Mononuclear cell (primary cell): ENCODE data around the gene PNPLA2. TPM values are rescaled to one million over a fixed set of nuclear protein-coding genes. Genes with fewer than 3 reads are reported as not detected.

Source experiments
- H3K27me3 ChIP-seq: 2 replicates; pipeline ENCODE4 v1.6.0; 2011; ENCODE audit warnings: low read length, control low read depth; ENCODE audit not compliant: insufficient read depth
- H3K4me1 ChIP-seq: 2 replicates; pipeline ENCODE4 v1.5.1; 2011; ENCODE audit warnings: mild to moderate bottlenecking, low read length, control low read depth; ENCODE audit not compliant: insufficient read depth
- H3K4me3 ChIP-seq: 2 replicates; pipeline ENCODE4 v1.5.1; 2011; ENCODE audit warnings: mild to moderate bottlenecking, low read length, moderate library complexity
- H3K9me3 ChIP-seq: 2 replicates; pipeline ENCODE4 v1.5.1; 2011; ENCODE audit warnings: low read depth, mild to moderate bottlenecking, control low read depth, low read length
- total RNA-seq: library from RNA; depleted of rRNA; stranded (reverse); fragments of >200 nt; gene quantifications from one replicate; pipeline ENCODE4 v1.2.3, GENCODE V29; 2012

Gene PNPLA2
- total RNA-seq, 1 donor: 81.0 TPM

DNA sequence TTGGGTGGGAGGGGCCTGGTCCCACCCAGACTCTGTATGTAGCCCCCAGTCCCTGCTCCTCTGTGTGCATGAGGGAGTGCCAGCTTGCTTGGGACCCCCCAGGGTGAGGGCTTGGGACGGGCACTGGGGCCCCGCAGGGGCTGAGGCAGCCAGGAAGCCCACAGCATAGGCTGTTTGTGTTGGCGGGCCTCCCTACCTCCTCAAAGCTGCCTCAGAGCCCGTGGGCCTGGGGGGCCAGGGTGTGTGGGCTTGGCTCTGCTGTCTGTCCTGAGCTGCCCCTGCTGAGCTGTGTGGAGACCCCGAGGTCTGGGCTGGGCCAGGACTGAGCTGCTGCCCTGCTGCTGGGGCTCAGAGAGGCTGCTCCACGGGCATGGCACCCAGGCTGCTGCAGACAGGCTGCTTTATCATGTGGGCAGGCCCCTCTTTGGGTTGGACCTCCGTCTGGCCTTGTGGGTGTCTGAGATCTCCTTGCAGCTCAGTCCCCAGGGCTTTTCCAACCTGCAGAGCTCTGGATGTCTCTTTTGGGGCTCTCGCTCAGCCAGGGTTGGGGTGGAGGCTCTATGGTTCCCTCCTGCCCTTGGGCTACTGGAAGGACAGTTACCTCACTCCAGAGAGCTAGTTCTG is 27.3 kb downstream of the PNPLA2 start:
- H3K27me3 ChIP-seq: peaks cover 10% of the 10 kb centered on the region
- H3K9me3 ChIP-seq: no peaks in the 10 kb centered on the region
- H3K4me3 ChIP-seq: no peak overlapping the region
- peaks cover 43% of the 10 kb centered on the region for H3K4me1 ChIP-seq

DNA sequence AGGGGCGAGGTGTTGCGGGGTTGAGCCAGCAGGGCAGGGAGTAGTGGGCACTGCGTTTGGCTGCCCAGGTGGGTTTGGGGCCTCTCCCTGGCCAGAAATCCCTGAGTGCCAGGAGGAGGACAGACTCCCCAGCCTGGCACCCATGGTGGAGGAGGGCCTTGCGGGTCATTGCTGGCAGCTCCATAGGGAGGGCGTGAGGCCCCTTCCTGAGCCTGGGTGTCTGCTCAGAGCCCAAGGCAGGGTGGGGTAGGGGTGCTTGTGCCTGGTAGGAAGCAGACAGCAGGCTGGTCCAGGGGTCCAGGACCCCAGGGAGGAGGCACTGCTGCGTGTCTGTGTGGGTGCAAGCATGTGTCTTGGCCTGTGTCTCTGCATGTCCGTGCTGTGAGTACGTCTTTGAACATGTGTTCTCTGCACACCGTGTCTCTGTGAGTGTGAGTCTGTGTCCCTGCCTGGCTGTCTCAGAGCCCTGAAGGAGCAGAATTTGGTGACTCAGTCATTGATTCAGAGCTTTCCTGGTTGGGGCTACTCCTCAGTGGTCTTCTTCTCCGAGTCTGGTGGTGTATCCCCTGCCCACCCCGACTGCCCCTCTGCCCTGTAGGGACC is 27.9 kb downstream of the PNPLA2 start:
- Histone ChIP-seq H3K9me3 (no peaks in the 10 kb centered on the region), H3K4me1 (peaks cover 37% of the 10 kb centered on the region), H3K27me3 (peaks cover 10% of the 10 kb centered on the region), H3K4me3 (no peak overlapping the region)

- Histone ChIP-seq H3K4me1 (peaks cover 32% of the 10 kb centered on the region), H3K9me3 (no peaks in the 10 kb centered on the region), H3K27me3 (peaks cover 10% of the 10 kb centered on the region), H3K4me3 (no peak overlapping the region)
Observed at GRCh38 chr11:847876-848275, 29.2 kb downstream of the PNPLA2 start.

DNA sequence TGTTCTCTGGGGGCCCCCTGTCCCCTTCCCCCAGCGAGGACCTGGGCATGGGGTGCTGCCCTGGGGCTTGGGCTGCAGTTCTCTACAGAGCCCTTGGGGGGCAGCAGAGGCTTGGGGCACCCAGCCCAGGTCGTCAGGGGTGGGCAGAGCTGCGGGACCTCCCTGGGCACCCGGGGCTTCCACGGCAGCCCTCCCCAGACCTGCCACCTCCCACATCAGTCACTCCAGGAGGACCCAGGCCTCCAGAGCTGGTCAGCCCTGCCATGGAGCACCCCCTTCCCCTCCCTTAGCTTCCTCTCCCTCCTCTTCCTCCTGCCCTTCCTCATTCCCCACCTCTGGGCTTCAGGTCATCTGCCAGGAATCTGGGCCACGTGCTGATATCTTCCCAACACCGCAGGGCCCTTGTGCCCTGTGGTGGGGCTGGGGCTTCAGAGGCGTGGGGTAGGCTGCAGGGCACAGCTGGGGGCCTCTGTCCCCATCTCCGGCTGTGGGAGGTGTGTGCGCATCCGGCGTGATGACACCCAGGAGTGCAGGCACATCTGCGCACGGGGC is 29.7 kb downstream of the PNPLA2 start:
- H3K27me3 ChIP-seq: peaks cover 10% of the 10 kb centered on the region
- peaks cover 28% of the 10 kb centered on the region for H3K4me1 ChIP-seq
- H3K9me3 ChIP-seq: no peaks in the 10 kb centered on the region
- no peak overlapping the region for H3K4me3 ChIP-seq

DNA sequence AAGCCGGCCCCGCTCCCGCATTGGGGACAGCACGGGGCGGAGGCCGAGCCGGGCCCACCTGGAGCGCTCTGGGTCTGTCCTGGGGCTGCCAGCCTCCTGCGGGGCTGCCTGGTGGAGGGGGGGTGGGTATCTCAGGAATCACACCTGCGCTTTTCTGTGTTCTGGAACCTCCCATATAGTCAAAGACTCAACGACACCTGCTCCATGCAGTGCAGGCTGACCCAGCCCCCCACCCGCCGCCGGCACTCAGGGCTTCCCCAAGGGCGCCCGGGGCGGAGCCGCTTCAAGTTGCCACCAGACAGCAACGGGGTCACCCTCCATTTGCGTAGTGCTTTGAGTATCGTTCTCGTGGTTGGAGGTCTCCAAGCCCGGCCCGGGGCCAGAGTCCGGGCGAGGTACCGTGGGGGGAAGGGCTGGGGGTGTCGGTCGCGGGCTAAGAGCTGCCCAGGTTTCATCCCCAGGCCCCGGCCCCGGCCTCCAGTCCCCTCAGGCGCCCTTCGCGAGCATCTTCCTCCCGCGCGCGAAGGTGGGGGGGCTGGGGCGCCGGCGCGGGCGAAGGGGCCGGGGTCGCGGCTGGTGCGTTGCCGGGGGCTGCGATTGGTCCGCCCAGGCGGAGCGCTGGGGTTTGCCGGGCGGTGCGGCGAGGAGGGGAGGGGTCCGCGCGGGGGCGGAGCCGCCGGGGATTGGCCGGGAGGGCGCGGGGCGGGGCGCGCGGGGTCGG is 30.6 kb downstream of the PNPLA2 start:
- Histone ChIP-seq H3K9me3 (no peaks in the 10 kb centered on the region), H3K4me3 (no peak overlapping the region), H3K4me1 (peaks cover 20% of the 10 kb centered on the region), H3K27me3 (peaks cover 10% of the 10 kb centered on the region)

DNA sequence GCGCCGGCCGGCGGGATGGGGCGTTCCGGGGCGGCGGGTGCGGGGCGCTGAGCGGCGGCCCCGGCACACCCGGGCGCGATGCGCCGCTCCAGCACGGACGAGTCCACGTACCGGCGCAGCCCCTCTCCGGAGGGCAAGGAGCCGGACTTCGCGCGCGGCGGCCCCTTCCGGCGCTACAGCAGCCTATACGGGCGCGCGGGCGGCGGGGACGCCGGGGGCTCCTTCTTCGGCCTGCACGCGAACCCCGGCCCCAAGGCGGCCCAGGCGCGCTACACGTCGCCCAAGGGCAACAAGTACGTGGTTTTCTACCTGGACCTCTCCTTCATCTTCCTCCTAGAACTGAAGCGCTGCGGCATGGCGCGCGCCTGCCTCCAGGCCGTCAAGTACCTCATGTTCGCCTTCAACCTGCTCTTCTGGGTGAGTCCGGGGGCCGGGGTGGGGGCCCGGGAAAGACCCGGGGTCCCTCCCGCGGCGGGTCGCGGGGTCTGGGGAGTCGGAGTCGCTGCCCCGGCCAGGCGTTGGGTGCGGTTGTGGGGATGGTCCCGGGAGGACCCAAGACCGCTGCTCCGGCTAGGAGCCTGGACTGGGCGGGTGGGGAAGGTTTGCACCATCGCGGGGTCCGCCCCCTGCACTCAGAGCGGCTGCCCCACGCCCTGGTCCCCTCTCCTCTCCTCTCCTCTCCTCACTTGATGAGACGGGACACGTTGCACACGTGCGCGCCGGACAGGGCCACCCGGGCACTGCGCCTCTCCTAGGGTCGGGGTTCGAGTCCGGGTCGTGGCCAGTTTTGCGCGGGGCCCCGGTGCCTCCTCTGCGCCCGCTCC is 31.4 kb downstream of the PNPLA2 start:
- no peak overlapping the region for H3K4me3 ChIP-seq

GRCh38 chr11:850775-851763 is 32.4 kb downstream of the PNPLA2 start:
- Histone ChIP-seq H3K9me3 (no peaks in the 10 kb centered on the region), H3K4me1 (peaks cover 11% of the 10 kb centered on the region), H3K4me3 (no peak overlapping the region), H3K27me3 (peaks cover 10% of the 10 kb centered on the region)

More for the DNA sequence above, 31.4 kb downstream of the PNPLA2 start:
- Histone ChIP-seq H3K27me3 (peaks cover 10% of the 10 kb centered on the region), H3K9me3 (no peaks in the 10 kb centered on the region), H3K4me1 (peaks cover 12% of the 10 kb centered on the region)

- Histone ChIP-seq H3K27me3 (peaks cover 10% of the 10 kb centered on the region), H3K4me3 (no peak overlapping the region), H3K4me1 (peaks cover 11% of the 10 kb centered on the region), H3K9me3 (no peaks in the 10 kb centered on the region)
Observed at GRCh38 chr11:852762-853161, 34.0 kb downstream of the PNPLA2 start.

DNA sequence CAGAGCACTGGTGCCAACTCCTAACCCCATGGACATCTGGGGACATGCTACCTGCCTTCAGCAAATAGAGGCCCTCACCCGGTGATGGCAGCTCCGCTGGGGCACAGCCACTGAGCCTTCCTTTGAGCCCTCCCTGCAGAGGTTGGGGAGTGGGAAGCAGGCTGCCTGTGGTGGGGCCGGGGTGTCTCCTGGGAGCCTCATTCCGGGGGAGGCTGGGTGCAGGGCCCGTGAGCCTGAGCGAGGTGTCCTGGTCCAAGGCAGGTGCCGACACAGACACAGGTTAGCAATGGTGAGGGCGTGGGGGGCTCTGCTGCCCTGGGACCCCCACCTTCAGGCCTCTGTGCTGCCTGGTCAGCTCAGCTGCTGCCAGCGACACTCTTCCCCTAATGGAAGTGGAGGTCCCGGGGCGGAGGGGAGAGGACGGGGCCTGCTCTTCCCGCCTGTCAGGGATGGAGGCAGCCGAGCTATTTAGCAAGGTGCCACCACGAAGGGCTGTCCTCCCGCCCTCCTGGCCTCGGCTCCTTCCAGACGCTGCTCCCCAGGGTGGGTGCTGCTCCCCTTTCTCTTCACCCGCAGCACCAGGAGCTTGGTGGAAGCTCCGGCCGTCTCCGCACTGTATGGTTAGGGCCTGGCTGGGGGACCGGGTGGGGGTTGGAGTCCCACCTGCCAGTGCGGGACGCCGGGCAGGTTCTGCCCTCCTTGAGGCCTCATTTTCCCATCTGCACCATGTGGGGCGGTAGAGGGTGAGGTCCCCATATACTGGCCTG is 35.2 kb downstream of the PNPLA2 start:
- H3K4me1 ChIP-seq: peaks cover 4% of the 10 kb centered on the region
- no peak overlapping the region for H3K4me3 ChIP-seq
- peaks cover 5% of the 10 kb centered on the region for H3K27me3 ChIP-seq
- H3K9me3 ChIP-seq: no peaks in the 10 kb centered on the region

- no peak overlapping the region for H3K4me3 ChIP-seq
- no peaks in the 10 kb centered on the region for H3K9me3 ChIP-seq
- H3K27me3 ChIP-seq: no peaks in the 10 kb centered on the region
- H3K4me1 ChIP-seq: no peaks in the 10 kb centered on the region
Observed at GRCh38 chr11:854601-855329, 36.1 kb downstream of the PNPLA2 start.

DNA sequence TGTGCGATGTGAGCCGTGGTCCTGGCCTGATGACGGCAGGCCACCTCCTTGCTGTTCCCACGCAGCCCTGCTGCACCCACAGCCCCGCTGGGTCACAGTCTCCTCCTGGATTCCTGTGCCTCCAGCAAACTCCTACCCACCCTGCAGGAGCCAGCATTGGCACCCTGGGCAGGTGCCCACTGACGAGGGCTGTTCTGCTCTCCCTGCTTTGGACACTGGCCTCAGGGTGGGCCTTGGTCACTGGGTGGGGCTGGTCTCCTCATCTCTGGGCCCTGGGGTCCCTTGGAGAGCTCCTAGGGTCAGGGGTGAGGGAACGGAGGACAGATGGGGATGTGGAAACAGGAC is 36.6 kb downstream of the PNPLA2 start:
- no peaks in the 10 kb centered on the region for H3K27me3 ChIP-seq
- H3K4me3 ChIP-seq: no peak overlapping the region
- H3K9me3 ChIP-seq: no peaks in the 10 kb centered on the region
- H3K4me1 ChIP-seq: no peaks in the 10 kb centered on the region

DNA sequence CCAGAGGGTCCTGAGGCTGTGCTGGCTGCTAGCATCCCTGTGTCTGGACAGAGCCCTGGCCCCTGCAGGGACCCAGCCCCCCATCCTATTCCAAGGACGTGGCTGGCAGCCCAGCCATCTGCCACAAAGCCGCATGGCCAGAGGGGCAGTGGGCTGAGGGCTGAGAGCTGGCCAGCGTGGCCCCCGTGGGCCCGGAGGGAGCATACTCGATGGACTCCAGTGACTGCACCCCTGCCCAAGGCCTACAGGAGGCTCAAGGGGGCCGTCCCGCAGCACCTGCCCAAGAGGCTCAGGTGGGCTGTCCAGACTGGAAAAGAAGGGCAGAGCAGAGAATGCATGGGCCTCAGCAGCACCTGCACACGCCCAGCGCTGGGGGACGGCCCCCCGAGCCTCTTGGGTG is 37.1 kb downstream of the PNPLA2 start:
- H3K27me3 ChIP-seq: no peaks in the 10 kb centered on the region

GRCh38 chr11:856397-856796 is 37.7 kb downstream of the PNPLA2 start:
- Histone ChIP-seq H3K27me3 (no peaks in the 10 kb centered on the region), H3K4me3 (no peak overlapping the region), H3K4me1 (no peaks in the 10 kb centered on the region), H3K9me3 (no peaks in the 10 kb centered on the region)

More for the DNA sequence above, 37.1 kb downstream of the PNPLA2 start:
- Histone ChIP-seq H3K4me1 (no peaks in the 10 kb centered on the region), H3K9me3 (no peaks in the 10 kb centered on the region), H3K4me3 (no peak overlapping the region)
